SU-DHL-6 (cell line): ENCODE measurements around the gene ZMIZ1.

Experiments
- H2AFZ ChIP-seq: fragments of 200-600 bp; sonication (generic); 2 replicates; pipeline ENCODE4 v1.6.1; 2014; ENCODE audit warnings: low read depth, mild to moderate bottlenecking, moderate library complexity, mixed read lengths, antibody characterized with exemption, low read length; ENCODE audit not compliant: severe bottlenecking
- H3F3A ChIP-seq: fragments of 200-600 bp; shearing (Covaris generic); 2 replicates; pipeline ENCODE4 v1.6.0; 2016; ENCODE audit warnings: antibody characterized with exemption, mild to moderate bottlenecking; ENCODE audit not compliant: insufficient read depth
- H3K27ac ChIP-seq: fragments of 200-600 bp; sonication (generic); 2 replicates; pipeline ENCODE4 v1.5.1; 2016; ENCODE audit warnings: low read depth, mild to moderate bottlenecking, low read length, moderate library complexity, mixed read lengths
- H3K27me3 ChIP-seq: fragments of 200-600 bp; sonication (generic), shearing (Covaris generic); 2 replicates; pipeline ENCODE4 v1.6.0; 2014; ENCODE audit warnings: mild to moderate bottlenecking, low read length
- H3K36me3 ChIP-seq: fragments of 200-600 bp; sonication (generic); 2 replicates; pipeline ENCODE4 v1.6.1; 2014; ENCODE audit warnings: mild to moderate bottlenecking, low read length, mixed read lengths
- H3K4me2 ChIP-seq: fragments of 300-600, 200-600 bp; shearing (Covaris generic), sonication (generic); 2 replicates; pipeline ENCODE4 v1.6.0; 2014; ENCODE audit warnings: low read length, low read depth, mild to moderate bottlenecking; ENCODE audit not compliant: poor library complexity, severe bottlenecking
- H3K4me3 ChIP-seq: fragments of 200-600 bp; sonication (generic); 2 replicates; pipeline ENCODE4 v1.5.1; 2014; ENCODE audit warnings: antibody characterized with exemption, low read length, mild to moderate bottlenecking, mixed read lengths; ENCODE audit not compliant: insufficient read depth, poor library complexity, severe bottlenecking
- H3K79me2 ChIP-seq: fragments of 200-600 bp; sonication (generic); 2 replicates; pipeline ENCODE4 v1.6.1; 2014; ENCODE audit warnings: mild to moderate bottlenecking, low read length, moderate library complexity; ENCODE audit not compliant: insufficient read depth
- H3K9ac ChIP-seq: fragments of 200-600 bp; sonication (generic); 2 replicates; pipeline ENCODE4 v1.7.0; 2014; ENCODE audit warnings: mild to moderate bottlenecking, low read length
- H3K9me2 ChIP-seq: fragments of 200-600 bp; sonication (generic); replicated peaks from 2 replicates; pipeline ENCODE4 v1.6.1; 2014; ENCODE audit warnings: low read length; ENCODE audit not compliant: insufficient read depth
- H3K9me3 ChIP-seq: fragments of 200-600 bp; sonication (generic); 2 replicates; pipeline ENCODE4 v1.6.1; 2014; ENCODE audit warnings: low read length, mixed read lengths; ENCODE audit not compliant: insufficient read depth
- H4K20me1 ChIP-seq: fragments of 200-600 bp; sonication (generic); 2 replicates; pipeline ENCODE4 v1.6.1; 2014; ENCODE audit warnings: low read depth, mild to moderate bottlenecking, antibody characterized with exemption, low read length, moderate library complexity, mixed read lengths
- CTCF ChIP-seq: fragments of 200-600 bp; sonication (generic); IDR thresholded peaks from one replicate; pipeline ENCODE4 v1.5.1; 2017; ENCODE audit warnings: antibody characterized with exemption, mild to moderate bottlenecking, low read length, moderate library complexity; ENCODE audit not compliant: insufficient read depth, poor library complexity, severe bottlenecking
- EZH2phosphoT487 ChIP-seq: fragments of 200-600 bp; sonication (generic), shearing (Covaris generic); conservative IDR thresholded peaks from 2 replicates; pipeline ENCODE4 v1.6.1; 2018; ENCODE audit warnings: mild to moderate bottlenecking, antibody characterized with exemption, low read length, moderate library complexity, mixed read lengths

ZMIZ1 gene

DNA sequence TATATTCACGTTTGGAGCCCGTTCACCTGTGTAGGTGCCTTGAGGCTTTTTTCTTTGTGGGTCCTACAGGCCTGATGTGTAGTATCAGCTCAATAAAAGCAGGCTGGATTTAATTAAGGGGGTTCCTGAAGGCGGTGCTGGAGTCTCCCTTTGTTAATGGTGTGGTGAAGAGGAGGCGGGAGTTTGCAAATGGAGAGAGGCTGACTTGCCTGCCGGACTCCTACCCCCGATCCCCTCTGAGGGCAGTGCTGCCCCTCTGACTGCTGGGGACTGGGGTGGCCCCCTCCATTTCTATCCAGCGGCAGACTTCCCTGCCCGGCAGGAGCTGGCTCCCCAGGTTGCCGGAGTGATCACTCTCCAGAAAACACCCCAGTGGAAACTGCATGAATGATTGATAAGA, 45.1 kb downstream of the ZMIZ1 start:
- Histone ChIP-seq H3K79me2 (no peaks in the 10 kb centered on the region), H3F3A (no peaks in the 10 kb centered on the region), H2AFZ (no peak overlapping the region), H3K27ac (no peak overlapping the region), H3K27me3 (no peaks in the 10 kb centered on the region), H3K9ac (no peak overlapping the region), H3K4me2 (no peak overlapping the region), H3K4me3 (no peak overlapping the region), H3K9me3 (no peaks in the 10 kb centered on the region), H3K9me2 (no peaks in the 10 kb centered on the region), H3K36me3 (no peaks in the 10 kb centered on the region), H4K20me1 (no peaks in the 10 kb centered on the region)
- no peak for TF ChIP-seq CTCF
- no peak for TF ChIP-seq EZH2phosphoT487

DNA sequence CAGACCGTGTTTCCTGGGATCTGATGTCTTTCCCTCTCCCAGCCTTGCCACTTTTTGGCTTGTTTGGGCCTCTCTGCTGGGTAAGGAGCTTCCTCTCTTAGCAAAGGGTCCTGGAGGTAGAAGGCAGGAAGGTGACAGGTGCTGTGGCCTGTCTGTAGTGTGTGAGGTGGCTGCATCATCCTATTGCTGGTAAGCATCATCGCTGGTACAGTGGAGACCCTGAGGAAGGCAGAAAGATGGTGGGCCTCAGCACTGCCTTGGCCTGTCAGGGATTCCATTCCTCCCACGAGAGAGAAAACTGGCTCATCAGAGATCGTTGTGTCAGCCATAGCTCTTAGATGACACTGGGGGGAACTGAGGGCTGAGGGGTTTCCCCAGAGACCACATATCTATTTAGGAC, 46.5 kb downstream of the ZMIZ1 start:
- Histone ChIP-seq H3K36me3 (no peaks in the 10 kb centered on the region), H3K27me3 (no peaks in the 10 kb centered on the region), H3K4me3 (no peak overlapping the region), H3K9ac (no peak overlapping the region), H3K9me2 (no peaks in the 10 kb centered on the region), H3F3A (no peaks in the 10 kb centered on the region), H3K9me3 (no peaks in the 10 kb centered on the region), H3K4me2 (no peak overlapping the region), H3K79me2 (no peaks in the 10 kb centered on the region), H3K27ac (no peak overlapping the region), H4K20me1 (no peaks in the 10 kb centered on the region), H2AFZ (no peak overlapping the region)
- TF ChIP-seq EZH2phosphoT487 (no peak), CTCF (no peak)

GRCh38 chr10:79116368-79116767, 47.6 kb downstream of the ZMIZ1 start:
- Histone ChIP-seq H3K27ac (no peak overlapping the region), H2AFZ (no peak overlapping the region), H3K4me3 (no peak overlapping the region), H3K36me3 (no peaks in the 10 kb centered on the region), H3K9me2 (no peaks in the 10 kb centered on the region), H4K20me1 (no peaks in the 10 kb centered on the region), H3F3A (no peaks in the 10 kb centered on the region), H3K9me3 (no peaks in the 10 kb centered on the region), H3K27me3 (no peaks in the 10 kb centered on the region), H3K4me2 (no peak overlapping the region), H3K9ac (no peak overlapping the region), H3K79me2 (no peaks in the 10 kb centered on the region)
- TF ChIP-seq CTCF = no peak
